ENCODE data around the gene SEC22A.

GRCh38 chr3:123198372-123198771 lies 3.4 kb upstream of the SEC22A start:
- TF ChIP-seq CTCF (IDR thresholded peaks at IDR 0.05; ENCODE audit: low read depth, low read length), result no peak
- TF ChIP-seq POLR2A (IDR thresholded peaks at IDR 0.05; ENCODE audit: extremely low read depth, insufficient read length), result no peak
- no peak for TF ChIP-seq MYC (IDR thresholded peaks at IDR 0.05; ENCODE audit: low read depth, low read length)
